ENCODE data around the gene ADGRD2. TPM values are rescaled to one million over a fixed set of nuclear protein-coding genes. Genes with fewer than 3 reads are reported as not detected.

Gene ADGRD2
- total and polyA plus RNA-seq, 9 of the 15 experiments (the other 6 are each of a cell fraction or from before 2014, with no cell fraction given), result not detected

DNA sequence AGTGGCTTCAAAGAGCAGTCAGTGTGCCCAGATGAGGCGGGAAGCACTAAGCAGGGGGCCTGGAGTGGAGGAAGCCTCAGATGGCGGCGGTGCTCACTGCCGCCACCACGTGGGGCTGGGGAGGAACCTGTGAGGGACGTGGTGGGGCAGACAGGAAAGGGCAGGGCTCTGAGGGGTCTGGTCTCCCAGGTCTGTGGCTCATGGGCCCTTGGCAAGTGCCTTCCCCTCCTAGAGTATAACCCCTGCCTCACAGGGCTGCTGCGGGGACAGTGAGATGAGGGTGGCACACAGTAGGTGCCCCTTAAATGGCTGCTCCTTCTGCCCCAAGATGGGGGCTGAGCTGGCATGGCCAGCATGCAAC, 30.4 kb downstream of the ADGRD2 start (continued):
- TF ChIP-seq, protein P1, sequence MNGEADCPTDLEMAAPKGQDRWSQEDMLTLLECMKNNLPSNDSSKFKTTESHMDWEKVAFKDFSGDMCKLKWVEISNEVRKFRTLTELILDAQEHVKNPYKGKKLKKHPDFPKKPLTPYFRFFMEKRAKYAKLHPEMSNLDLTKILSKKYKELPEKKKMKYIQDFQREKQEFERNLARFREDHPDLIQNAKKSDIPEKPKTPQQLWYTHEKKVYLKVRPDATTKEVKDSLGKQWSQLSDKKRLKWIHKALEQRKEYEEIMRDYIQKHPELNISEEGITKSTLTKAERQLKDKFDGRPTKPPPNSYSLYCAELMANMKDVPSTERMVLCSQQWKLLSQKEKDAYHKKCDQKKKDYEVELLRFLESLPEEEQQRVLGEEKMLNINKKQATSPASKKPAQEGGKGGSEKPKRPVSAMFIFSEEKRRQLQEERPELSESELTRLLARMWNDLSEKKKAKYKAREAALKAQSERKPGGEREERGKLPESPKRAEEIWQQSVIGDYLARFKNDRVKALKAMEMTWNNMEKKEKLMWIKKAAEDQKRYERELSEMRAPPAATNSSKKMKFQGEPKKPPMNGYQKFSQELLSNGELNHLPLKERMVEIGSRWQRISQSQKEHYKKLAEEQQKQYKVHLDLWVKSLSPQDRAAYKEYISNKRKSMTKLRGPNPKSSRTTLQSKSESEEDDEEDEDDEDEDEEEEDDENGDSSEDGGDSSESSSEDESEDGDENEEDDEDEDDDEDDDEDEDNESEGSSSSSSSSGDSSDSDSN (IDR thresholded peaks at IDR 0.05; ENCODE audit: borderline replicate concordance in 1 of 2, low read depth in 2 of 2, low read length in 2 of 2), result no peak
- TF ChIP-seq LEF1 (IDR thresholded peaks at IDR 0.05), result no peak
- 0 out of 2 replicates have a peak, but pooled peaks have one; percentile 49 for TF ChIP-seq ZKSCAN1 (IDR thresholded peaks at IDR 0.05; ENCODE audit: low read depth, low read length)
- TF ChIP-seq CBX3 (IDR thresholded peaks at IDR 0.05; ENCODE audit: borderline replicate concordance in 1 of 2, low read length in 2 of 2), result no peak
- no peak for TF ChIP-seq IRF2 (CRISPR knock-in tag; IDR thresholded peaks at IDR 0.05)
- no peak for TF ChIP-seq ZNF586 (CRISPR knock-in tag; conservative IDR thresholded peaks at IDR 0.05)
- TF ChIP-seq ZNF316 (IDR thresholded peaks at IDR 0.05), result no peak
- TF ChIP-seq JUNB (CRISPR knock-in tag; conservative IDR thresholded peaks at IDR 0.05), result no peak
- TF ChIP-seq YY1 (IDR thresholded peaks at IDR 0.05; ENCODE audit: borderline replicate concordance in 1 of 3, control insufficient read depth in 1 of 3, extremely low read depth in 1 of 3, insufficient read depth in 3 of 3, insufficient read length in 1 of 3, insufficient replicate concordance in 2 of 3, low read depth in 1 of 3, low read length in 2 of 3), result peak; percentile 28 to 77 (median 48)
- TF ChIP-seq, protein P2, sequence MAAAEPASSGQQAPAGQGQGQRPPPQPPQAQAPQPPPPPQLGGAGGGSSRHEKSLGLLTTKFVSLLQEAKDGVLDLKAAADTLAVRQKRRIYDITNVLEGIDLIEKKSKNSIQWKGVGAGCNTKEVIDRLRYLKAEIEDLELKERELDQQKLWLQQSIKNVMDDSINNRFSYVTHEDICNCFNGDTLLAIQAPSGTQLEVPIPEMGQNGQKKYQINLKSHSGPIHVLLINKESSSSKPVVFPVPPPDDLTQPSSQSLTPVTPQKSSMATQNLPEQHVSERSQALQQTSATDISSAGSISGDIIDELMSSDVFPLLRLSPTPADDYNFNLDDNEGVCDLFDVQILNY (CRISPR knock-in tag; IDR thresholded peaks at IDR 0.05), result no peak
- peak; percentile 68 for TF ChIP-seq L3MBTL2 (IDR thresholded peaks at IDR 0.05)
- TF ChIP-seq ZNF668 (CRISPR knock-in tag; IDR thresholded peaks at IDR 0.05), result no peak
- no peak for TF ChIP-seq ZNF561 (CRISPR knock-in tag; conservative IDR thresholded peaks at IDR 0.05)
- no peak for TF ChIP-seq ZNF239 (CRISPR knock-in tag; IDR thresholded peaks at IDR 0.05)
- peak in 1 of 2 experiments; percentile 63; a peak in 2 of 4 replicates for TF ChIP-seq RAD21 (CRISPR knock-in tag; conservative IDR thresholded peaks at IDR 0.05 in 1 of 2, IDR thresholded peaks at IDR 0.05 in 1 of 2)
- TF ChIP-seq, protein P3, sequence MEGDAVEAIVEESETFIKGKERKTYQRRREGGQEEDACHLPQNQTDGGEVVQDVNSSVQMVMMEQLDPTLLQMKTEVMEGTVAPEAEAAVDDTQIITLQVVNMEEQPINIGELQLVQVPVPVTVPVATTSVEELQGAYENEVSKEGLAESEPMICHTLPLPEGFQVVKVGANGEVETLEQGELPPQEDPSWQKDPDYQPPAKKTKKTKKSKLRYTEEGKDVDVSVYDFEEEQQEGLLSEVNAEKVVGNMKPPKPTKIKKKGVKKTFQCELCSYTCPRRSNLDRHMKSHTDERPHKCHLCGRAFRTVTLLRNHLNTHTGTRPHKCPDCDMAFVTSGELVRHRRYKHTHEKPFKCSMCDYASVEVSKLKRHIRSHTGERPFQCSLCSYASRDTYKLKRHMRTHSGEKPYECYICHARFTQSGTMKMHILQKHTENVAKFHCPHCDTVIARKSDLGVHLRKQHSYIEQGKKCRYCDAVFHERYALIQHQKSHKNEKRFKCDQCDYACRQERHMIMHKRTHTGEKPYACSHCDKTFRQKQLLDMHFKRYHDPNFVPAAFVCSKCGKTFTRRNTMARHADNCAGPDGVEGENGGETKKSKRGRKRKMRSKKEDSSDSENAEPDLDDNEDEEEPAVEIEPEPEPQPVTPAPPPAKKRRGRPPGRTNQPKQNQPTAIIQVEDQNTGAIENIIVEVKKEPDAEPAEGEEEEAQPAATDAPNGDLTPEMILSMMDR (IDR thresholded peaks at IDR 0.05 in 2 of 3, conservative IDR thresholded peaks at IDR 0.05 in 1 of 3; ENCODE audit: insufficient read depth in 2 of 3, low read depth in 1 of 3, low read length in 3 of 3), result peak; percentile 70 to 84 (median 77)
- TF ChIP-seq, protein P4, sequence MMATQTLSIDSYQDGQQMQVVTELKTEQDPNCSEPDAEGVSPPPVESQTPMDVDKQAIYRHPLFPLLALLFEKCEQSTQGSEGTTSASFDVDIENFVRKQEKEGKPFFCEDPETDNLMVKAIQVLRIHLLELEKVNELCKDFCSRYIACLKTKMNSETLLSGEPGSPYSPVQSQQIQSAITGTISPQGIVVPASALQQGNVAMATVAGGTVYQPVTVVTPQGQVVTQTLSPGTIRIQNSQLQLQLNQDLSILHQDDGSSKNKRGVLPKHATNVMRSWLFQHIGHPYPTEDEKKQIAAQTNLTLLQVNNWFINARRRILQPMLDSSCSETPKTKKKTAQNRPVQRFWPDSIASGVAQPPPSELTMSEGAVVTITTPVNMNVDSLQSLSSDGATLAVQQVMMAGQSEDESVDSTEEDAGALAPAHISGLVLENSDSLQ (IDR thresholded peaks at IDR 0.05), result no peak
- TF ChIP-seq PPARD (CRISPR knock-in tag; IDR thresholded peaks at IDR 0.05), result no peak
- TF ChIP-seq GATAD2A (IDR thresholded peaks at IDR 0.05), result no peak
- TF ChIP-seq, protein P5, sequence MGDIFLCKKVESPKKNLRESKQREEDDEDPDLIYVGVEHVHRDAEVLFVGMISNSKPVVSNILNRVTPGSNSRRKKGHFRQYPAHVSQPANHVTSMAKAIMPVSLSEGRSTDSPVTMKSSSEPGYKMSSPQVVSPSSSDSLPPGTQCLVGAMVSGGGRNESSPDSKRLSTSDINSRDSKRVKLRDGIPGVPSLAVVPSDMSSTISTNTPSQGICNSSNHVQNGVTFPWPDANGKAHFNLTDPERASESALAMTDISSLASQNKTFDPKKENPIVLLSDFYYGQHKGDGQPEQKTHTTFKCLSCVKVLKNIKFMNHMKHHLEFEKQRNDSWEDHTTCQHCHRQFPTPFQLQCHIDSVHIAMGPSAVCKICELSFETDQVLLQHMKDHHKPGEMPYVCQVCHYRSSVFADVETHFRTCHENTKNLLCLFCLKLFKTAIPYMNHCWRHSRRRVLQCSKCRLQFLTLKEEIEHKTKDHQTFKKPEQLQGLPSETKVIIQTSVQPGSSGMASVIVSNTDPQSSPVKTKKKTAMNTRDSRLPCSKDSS (IDR thresholded peaks at IDR 0.05; ENCODE audit: low read depth, partially characterized antibody), result no peak
- no peak for TF ChIP-seq BCL6 (CRISPR knock-in tag; IDR thresholded peaks at IDR 0.05)

Measured in K562 (cell line).